Sigmoid colon (tissue), 7 donors: Measurements from ENCODE around the gene SORCS1. TPM values are rescaled to one million over a fixed set of nuclear protein-coding genes. Genes with fewer than 3 reads are reported as not detected.
A peak's percentile ranks its signal among the peaks of the same experiment; 100 is the strongest.

Experiments
- DNase-seq: peaks from one replicate; pipeline ENCODE4 v3.0.0-alpha.2; 2019
- H3K27ac ChIP-seq, 4 donors: fragments of 200-600 bp; sonication (generic); one replicate each; pipeline ENCODE4 v1.5.1; 2016 to 2019; ENCODE audit warnings: mild to moderate bottlenecking in 1 of 4
- H3K27me3 ChIP-seq, 3 donors: fragments of 200-600 bp; sonication (generic); one replicate each; pipeline ENCODE4 v1.5.1; 2019; ENCODE audit warnings: mild to moderate bottlenecking in 1 of 3
- H3K36me3 ChIP-seq, 4 donors: fragments of 200-600 bp; sonication (generic); one replicate each; pipeline ENCODE4 v1.5.1; 2016 to 2019
- H3K4me1 ChIP-seq, 4 donors: fragments of 200-600 bp; sonication (generic); one replicate each; pipeline ENCODE4 v1.5.1; 2017 to 2019
- H3K4me3 ChIP-seq, 4 donors: fragments of 200-600 bp; sonication (generic); one replicate each; pipeline ENCODE4 v1.5.1; 2017 to 2019; ENCODE audit warnings: mild to moderate bottlenecking in 2 of 4, moderate library complexity in 1 of 4
- H3K9me3 ChIP-seq, 4 donors: fragments of 200-600 bp in 3 of 4; sonication (generic) in 3 of 4; one replicate each; pipeline versions ENCODE4 v1.5.1 to v1.6.1; 2013 to 2019
- EP300 ChIP-seq, 4 donors: sonication (generic); formaldehyde crosslinking; IDR thresholded peaks; one replicate each; pipeline ENCODE4 v1.6.1; 2017; ENCODE audit warnings: antibody characterized with exemption in 4 of 4
- POLR2A ChIP-seq, 2 donors: fragments of 450-650 bp; IDR thresholded peaks; one replicate each; pipeline ENCODE4 v1.6.1; 2016; ENCODE audit warnings: antibody characterized with exemption in 2 of 2, mild to moderate bottlenecking in 2 of 2, moderate library complexity in 2 of 2
- POLR2AphosphoS5 ChIP-seq, 4 donors: sonication (generic); formaldehyde crosslinking; IDR thresholded peaks; one replicate each; pipeline ENCODE4 v1.6.1; 2017; ENCODE audit warnings: antibody characterized with exemption in 4 of 4
- WGBS, 2 donors: extraction: QIAGEN DNeasy Blood & Tissue Kit; methylation state at CpG; one replicate each; pipeline ENCODE4 v1.1.7; 2013; 5-methylcytosine and 5-hydroxymethylcytosine counted together
- intact Hi-C: fragments of 100-400 bp; cut with DNase I; formaldehyde crosslinking; loops from one replicate; pipeline ENCODE4 v1.15.1; 2023
- polyA plus RNA-seq, 3 donors: library from polyadenylated mRNA; stranded (reverse); fragments of 200-250 nt; gene quantifications; one replicate each; pipeline ENCODE4 v1.2.3, GENCODE V29; 2013
- total RNA-seq, 4 donors: library from RNA; depleted of rRNA; stranded (reverse); fragments of >200 nt; gene quantifications; one replicate each; pipeline ENCODE4 v1.1.0, GENCODE V29; 2016
- TF ChIP-seq, protein P1 (sequence below), 4 experiments: fragments of 450-650 bp in 3 of 4; fragments of 200-600 bp in 1 of 4; IDR thresholded peaks; one replicate each; pipeline ENCODE4 v1.5.1; 2016 to 2019; ENCODE audit warnings: antibody characterized with exemption in 4 of 4, mild to moderate bottlenecking in 3 of 4, moderate library complexity in 2 of 4
- donor health status: healthy with polysubstance abuse.
- donor health status: Bipolar disorder and iron deficiency.
- donor health status: healthy.

The SORCS1 gene
- total and polyA plus RNA-seq, 7 donors: 2.5 to 18.3 (median 8.7) TPM; not detected in 1

DNA sequence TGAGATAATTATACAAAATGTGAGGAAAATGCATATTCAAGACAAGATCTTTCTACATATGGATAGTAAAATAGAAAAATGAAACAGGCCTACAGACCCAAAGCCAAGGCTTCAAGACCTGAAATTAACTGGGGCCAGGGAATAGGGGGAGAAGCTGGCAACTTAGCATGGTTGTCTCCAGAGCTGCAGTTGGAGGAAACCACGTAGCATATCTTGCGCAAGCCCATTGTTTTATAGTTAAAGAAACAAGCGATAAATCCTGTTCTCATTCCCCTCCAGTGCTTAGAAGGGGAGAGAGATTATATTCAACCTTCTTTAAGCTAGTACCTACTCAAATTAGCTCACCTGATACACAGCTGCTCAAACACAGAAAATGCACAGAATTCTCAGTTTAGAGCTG lies 197.1 kb downstream of the SORCS1 start:
- Histone ChIP-seq H3K27me3 (no peaks in the 10 kb centered on the region), H3K27ac (no peak overlapping the region), H3K36me3 (no peaks in the 10 kb centered on the region), H3K4me1 (no peaks in the 10 kb centered on the region), H3K4me3 (no peak overlapping the region), H3K9me3 (no peaks in the 10 kb centered on the region)
- TF ChIP-seq EP300 (IDR thresholded peaks at IDR 0.05) (no peak), POLR2A (IDR thresholded peaks at IDR 0.05) (no peak), POLR2AphosphoS5 (IDR thresholded peaks at IDR 0.05) (no peak)
- TF ChIP-seq, protein P1, sequence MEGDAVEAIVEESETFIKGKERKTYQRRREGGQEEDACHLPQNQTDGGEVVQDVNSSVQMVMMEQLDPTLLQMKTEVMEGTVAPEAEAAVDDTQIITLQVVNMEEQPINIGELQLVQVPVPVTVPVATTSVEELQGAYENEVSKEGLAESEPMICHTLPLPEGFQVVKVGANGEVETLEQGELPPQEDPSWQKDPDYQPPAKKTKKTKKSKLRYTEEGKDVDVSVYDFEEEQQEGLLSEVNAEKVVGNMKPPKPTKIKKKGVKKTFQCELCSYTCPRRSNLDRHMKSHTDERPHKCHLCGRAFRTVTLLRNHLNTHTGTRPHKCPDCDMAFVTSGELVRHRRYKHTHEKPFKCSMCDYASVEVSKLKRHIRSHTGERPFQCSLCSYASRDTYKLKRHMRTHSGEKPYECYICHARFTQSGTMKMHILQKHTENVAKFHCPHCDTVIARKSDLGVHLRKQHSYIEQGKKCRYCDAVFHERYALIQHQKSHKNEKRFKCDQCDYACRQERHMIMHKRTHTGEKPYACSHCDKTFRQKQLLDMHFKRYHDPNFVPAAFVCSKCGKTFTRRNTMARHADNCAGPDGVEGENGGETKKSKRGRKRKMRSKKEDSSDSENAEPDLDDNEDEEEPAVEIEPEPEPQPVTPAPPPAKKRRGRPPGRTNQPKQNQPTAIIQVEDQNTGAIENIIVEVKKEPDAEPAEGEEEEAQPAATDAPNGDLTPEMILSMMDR (IDR thresholded peaks at IDR 0.05): no peak
- intact Hi-C loops: no loop called here
- WGBS, 2 donors: 14 to 58% methylated on average over 3 of the region's 3 CpGs
- DNase-seq: no peak

DNA sequence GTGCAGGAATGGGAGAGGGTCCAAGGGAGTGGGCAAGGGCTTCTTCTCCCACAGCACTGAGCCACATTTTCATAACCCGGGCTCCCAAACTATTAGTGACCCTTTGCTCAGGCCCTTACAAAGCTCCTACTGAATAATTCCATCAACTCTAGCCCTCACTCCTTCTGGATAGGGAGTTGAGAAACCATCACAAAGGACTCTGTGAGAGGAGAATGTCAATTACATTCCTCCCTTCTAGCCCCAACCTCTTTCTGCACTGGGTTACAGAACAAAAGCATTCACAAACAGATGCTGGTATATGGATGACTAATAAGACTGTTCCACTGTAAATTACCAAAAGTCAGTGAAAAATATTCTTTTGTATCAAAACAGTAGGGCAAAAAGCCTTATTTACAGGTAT lies 203.7 kb downstream of the SORCS1 start:
- Histone ChIP-seq H3K4me1 (peaks cover 0 to 14% (median 6%) of the 10 kb centered on the region in 4 donors), H3K27ac (peak overlapping the region; percentile 7 to 44 (median 26)), H3K36me3 (no peaks in the 10 kb centered on the region), H3K4me3 (no peak overlapping the region), H3K9me3 (no peaks in the 10 kb centered on the region), H3K27me3 (no peaks in the 10 kb centered on the region)
- no peak for DNase-seq
- TF ChIP-seq EP300 (IDR thresholded peaks at IDR 0.05) (no peak), POLR2A (IDR thresholded peaks at IDR 0.05) (no peak)
- intact Hi-C loops: no loop called here
- 97% methylated on average over 1 of the region's 1 CpG for WGBS, 2 donors

DNA sequence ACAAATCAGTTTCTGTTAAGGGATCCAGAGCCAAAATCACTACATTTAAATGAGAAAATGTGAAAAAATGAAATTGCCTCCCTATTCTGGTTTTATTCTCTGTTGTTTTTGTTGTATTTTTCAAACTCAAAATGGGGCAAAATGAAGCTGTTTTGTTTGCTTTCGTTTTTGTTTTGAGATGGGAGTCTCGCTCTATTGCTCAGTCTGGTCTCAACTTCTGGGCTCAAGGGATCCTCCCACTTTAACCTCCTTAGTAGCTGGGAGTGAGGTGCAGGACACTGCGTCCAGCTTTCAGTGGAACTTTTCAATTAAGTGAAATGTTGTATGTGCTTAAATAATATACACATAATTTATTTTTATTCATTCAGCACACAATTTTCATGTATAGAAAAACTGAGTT lies 205.0 kb downstream of the SORCS1 start:
- peak overlapping the region in 2 of 4 donors; percentile 28 to 51 for H3K27ac ChIP-seq
- no peaks in the 10 kb centered on the region for H3K36me3 ChIP-seq
- DNase-seq: no peak
- H3K27me3 ChIP-seq: no peaks in the 10 kb centered on the region
- 77 to 81% methylated on average over 3 of the region's 3 CpGs for WGBS, 2 donors
- H3K9me3 ChIP-seq: no peaks in the 10 kb centered on the region
- TF ChIP-seq POLR2A (IDR thresholded peaks at IDR 0.05) (no peak), EP300 (IDR thresholded peaks at IDR 0.05) (no peak), POLR2AphosphoS5 (IDR thresholded peaks at IDR 0.05) (no peak)
- TF ChIP-seq, protein P1 (IDR thresholded peaks at IDR 0.05): no peak
- H3K4me1 ChIP-seq: peaks cover 0 to 14% (median 6%) of the 10 kb centered on the region in 4 donors
- intact Hi-C loops: no loop called here
- H3K4me3 ChIP-seq: no peak overlapping the region

DNA sequence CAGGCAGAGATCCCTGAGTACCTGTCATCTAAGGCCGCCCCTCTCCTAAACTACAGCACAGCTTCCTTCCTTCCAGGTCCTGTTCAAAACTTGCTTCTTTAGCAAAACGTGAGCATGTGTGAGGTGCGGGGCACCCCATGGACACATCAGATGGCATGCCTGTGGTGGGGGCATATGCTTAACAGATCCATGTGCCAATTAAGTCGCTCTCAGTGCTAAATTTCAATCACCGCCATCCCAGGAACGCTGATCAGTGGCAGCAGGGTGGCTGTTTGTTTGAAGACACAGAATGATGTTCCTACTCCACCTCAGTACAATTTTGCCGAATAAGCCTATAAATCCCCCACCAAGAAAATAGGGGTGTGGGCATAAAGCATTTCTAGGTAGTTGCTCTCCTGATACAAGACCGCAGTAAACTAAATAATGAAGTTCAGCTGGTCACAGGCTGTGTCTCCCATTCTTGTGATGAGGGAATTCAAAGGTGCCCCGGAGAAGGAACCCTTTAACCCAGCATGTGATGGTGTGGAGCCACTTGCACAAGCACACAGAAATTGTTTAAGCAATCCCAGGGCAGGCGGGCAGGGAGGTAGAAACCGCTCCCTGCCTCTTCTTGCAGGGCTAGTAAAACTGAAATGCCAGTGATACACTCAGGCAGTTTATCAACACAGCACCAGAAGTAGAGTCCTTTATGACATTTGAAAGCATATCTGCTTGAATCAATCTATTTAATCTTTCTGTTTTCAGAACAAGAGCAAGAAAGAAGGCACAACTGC lies 205.7 kb downstream of the SORCS1 start:
- intact Hi-C loops: no loop called here
- no peak for DNase-seq
- WGBS, 2 donors: 78 to 83% methylated on average over 11 of the region's 11 CpGs
- peak overlapping the region; percentile 27 to 51 (median 32) for H3K27ac ChIP-seq
- H3K36me3 ChIP-seq: no peaks in the 10 kb centered on the region
- H3K27me3 ChIP-seq: no peaks in the 10 kb centered on the region
- H3K4me1 ChIP-seq: peaks cover 0 to 14% (median 6%) of the 10 kb centered on the region in 4 donors
- TF ChIP-seq, protein P1 (IDR thresholded peaks at IDR 0.05): no peak
- TF ChIP-seq EP300 (IDR thresholded peaks at IDR 0.05): no peak
- no peak overlapping the region for H3K4me3 ChIP-seq
- no peaks in the 10 kb centered on the region for H3K9me3 ChIP-seq

DNA sequence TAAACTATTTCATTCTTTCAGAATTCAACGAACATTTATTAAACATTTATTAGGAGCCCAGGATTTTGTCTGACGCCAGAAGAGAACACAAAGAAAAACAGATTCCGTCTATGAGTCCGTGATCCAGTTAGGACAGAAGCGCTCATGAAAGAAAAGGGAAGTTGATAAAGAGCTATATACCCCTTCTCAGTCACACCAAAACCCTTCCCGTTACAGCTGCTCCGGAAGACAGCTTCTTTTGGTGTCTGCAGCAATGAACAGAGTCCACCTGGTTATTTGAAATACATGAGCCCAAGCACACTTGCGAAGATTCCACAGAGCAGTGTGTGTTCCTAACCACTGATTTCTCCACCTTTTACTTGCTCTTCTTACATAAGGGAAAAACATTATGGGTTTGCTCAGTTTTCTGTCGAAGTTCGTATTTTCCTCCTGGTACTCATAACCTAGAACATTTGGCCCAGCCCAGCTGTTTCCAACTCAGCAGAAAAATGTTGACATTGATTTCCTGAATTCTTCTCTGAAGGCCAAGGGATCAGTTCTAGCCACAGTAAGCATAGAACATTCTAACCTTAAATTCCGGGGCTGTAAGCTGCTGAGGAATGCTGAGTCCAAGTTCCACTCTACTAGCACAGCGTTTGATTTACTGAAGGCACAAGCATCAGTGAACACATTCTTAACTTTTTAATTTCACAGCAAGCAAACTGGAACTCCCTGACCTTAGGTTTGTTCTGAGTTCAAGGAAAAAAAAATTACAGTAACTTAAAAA lies 206.5 kb downstream of the SORCS1 start:
- H3K9me3 ChIP-seq: no peaks in the 10 kb centered on the region
- intact Hi-C loops: no loop called here
- WGBS, 2 donors: 46 to 76% methylated on average over 12 of the region's 12 CpGs
- no peaks in the 10 kb centered on the region for H3K36me3 ChIP-seq
- DNase-seq: no peak
- TF ChIP-seq EP300 (IDR thresholded peaks at IDR 0.05) (no peak), POLR2A (IDR thresholded peaks at IDR 0.05) (no peak), POLR2AphosphoS5 (IDR thresholded peaks at IDR 0.05) (no peak)
- TF ChIP-seq, protein P1 (IDR thresholded peaks at IDR 0.05): no peak
- peaks cover 0 to 14% (median 6%) of the 10 kb centered on the region in 4 donors for H3K4me1 ChIP-seq
- peak overlapping the region; percentile 27 to 51 (median 32) for H3K27ac ChIP-seq
- H3K4me3 ChIP-seq: no peak overlapping the region
- no peaks in the 10 kb centered on the region for H3K27me3 ChIP-seq
